GM18499 (cell line): ENCODE data around the gene TIMM13.
A peak's percentile ranks its signal among the peaks of the same experiment; 100 is the strongest.
"Not testable (repeated sequence)": the region's sequence is repeated elsewhere in the genome, so short reads cannot be mapped to it uniquely, and the experiment has no call there.

ENCODE experiments used
- ATAC-seq: cut with Tn5 transposase; IDR thresholded peaks from one replicate; pipeline ENCODE4 v1.9.1; 2021; ENCODE audit warnings: moderate number of reproducible peaks; ENCODE audit not compliant: insufficient read depth, unreplicated experiment

Gene TIMM13

GRCh38 chr19:2427429-2428320 is at the start of gene TIMM13:
TIMM13 (minus strand) TSS chr19:2427586; CDS start chr19:2427533, 53 bp downstream.
- ATAC-seq, result peak; percentile 59

GRCh38 chr19:2476451-2477140 is 49.2 kb upstream of the TIMM13 start:
- no peak for ATAC-seq

DNA sequence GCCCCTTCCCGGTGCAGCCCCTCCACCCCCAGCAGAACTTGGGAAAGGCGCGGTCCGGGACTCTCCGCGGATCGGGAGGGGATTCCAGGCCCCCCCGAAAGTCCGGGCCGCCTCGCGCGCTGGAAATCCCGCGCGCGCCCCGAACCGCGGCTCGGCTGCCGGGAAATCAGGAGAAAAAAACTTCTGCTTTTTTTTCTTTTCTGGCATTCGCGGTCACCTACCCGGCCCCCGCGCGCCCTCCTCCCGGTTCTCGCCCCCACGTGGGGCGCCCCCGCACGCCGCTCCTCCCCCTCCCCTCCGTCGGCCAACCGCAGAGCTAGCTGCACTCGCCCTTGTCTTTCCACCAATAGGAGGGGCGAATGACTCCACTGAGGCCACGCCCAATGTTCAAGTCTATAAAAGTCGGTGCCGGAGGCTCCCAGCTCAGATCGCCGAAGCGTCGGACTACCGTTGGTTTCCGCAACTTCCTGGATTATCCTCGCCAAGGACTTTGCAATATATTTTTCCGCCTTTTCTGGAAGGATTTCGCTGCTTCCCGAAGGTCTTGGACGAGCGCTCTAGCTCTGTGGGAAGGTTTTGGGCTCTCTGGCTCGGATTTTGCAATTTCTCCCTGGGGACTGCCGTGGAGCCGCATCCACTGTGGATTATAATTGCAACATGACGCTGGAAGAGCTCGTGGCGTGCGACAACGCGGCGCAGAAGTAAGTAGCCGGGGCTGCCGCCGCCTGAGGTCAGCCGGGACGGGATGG is 48.5 kb upstream of the TIMM13 start, which contains the start of gene GADD45B:
GADD45B (plus strand) TSS at position 426 of the 749 bp plus-strand sequence; CDS start at position 658, 232 bp downstream.
- ATAC-seq, result peak; percentile 41

DNA sequence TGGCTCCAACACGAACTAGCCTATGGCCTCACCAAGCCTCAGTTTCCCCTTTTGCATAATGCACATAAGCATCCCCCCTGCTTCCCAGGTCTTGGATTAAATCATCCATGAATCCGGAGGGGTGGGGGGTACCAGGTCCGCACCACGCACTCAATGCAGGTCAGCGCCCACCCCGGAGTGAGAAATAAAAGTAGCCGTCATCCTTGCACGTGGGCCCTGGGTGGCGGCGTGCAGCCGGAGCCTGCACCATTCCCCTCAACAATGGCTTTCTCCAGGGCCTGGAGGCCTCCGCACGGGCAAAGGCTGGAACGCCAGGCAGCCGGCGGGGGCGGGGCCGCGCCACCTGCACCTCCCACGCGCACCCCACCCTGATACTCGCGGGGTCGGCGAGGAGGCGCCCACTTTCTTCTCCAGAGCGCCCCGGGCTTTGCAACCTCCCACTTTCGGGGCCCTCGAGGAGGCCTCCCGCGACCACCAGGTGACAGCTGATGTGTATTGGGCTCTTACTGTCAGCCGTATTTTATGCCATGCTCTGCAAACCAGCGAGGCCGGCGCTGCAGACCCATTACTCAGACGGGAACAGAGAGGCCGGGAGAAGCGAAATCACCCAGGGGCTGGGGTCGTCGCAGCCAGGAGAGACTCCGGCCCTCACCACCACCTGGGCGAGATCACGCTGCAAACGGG is 47.8 kb upstream of the TIMM13 start:
- no peak for ATAC-seq

DNA sequence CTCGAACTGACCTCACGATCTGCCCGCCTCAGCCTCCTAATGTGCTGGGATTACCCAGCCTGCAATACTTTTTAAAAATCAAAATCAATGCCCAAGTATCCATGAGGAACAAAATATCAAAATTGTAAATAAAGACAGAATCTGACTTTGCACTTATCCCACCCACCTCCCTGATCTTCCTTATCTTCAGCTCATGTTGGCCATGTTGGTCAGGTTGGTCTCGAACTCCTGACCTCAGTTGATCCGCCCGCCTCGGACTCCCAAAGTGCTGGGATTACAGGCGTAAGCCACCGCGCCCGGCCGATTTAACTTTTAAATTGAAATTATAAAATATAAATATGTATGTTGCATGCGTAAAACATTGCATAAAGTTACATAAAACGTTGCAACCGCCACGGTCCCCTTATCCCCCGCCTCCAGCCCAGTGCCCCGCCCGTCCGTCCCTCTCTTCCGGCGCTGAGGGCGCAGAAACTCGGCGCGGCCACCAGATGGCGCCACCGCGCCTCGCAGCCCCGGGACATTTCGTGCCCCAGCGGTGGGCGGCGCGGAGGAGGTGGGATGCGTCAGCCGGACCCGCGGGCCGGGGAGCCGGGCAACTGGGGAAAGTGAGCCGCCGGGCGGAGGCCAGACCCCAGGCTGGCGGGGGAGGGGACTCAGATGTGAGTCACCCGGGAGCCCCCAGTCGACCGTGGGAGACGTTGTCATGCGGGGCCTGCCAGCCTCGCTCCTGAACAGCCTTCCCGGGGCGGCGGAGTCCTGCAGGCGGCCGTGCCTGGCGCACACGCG is 47.0 kb upstream of the TIMM13 start:
- ATAC-seq, result no peak

DNA sequence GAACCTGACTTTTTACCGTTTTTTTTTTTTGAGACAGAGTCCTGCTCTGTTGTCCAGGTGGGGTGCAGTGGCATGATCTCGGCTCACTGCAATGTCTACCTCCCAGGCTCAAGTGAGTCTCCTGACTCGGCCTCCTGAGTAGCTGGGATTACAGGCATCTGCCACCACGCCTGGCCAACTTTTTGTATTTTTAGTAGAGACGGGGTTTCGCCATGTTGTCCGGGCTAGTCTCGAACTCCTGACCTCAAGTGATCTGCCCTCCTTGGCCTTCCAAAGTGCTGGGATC is 42.5 kb upstream of the TIMM13 start:
- not testable (repeated sequence) for ATAC-seq

DNA sequence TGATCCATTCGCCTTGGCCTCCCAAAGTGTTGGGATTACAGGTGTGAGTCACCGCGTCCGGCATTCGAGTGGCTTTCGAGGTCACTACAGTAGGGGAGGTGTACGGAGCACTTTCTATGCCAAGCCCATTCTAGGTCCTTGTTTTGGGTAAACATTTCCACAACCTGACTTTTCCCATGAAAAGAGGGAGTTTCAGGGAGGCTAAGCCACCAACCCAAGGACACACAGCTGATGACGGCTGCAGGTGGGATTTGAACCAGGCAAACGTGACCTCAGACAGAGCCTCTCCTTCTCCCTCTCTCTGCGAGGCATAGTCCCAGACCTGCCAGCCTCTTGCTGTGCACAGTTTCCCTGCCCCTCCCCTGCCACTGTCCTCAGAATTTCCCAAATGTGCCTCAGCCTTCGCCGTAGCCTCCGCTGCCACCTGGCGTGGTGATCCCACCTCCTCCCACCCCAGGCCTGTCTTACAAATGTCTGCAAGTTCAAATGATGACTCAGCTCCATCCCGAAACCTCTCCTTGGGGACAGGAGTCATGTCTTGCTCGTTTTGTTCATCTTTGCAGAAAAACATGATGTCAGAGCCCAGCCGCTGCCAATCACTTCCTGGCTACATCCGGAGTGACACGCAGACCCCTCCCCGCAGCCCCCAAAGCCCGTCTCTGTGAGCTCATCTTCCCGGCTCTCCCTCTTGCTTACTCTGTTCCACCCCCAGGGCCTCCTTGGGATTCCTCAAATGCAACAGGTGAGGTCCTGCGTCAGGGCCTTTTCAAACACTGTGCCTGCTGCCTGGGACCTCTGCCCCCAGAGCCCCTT is 41.9 kb upstream of the TIMM13 start:
- ATAC-seq, result no peak

- no peak for ATAC-seq
These were observed 41.2 kb upstream of the TIMM13 start for GRCh38 chr19:2468596-2468995.

DNA sequence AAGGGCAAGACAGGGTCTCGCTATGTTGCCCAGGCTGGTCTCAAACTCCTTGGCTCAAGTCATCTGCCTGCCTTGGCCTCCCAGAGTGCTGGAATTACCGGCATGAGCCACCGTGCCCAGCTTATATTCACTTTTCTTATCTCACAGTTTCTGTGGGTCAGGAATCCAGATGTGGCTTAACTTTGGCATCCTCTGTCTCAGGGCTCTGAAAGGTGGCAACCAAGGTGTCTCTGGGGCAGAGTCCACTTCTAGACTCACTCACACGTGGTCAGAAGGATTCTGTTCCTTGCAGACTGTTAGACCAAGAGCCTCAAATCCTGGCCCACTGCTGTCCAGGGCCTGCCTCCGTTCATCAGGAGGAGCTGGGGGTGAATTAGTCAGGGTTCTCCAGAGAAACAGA is 37.0 kb upstream of the TIMM13 start:
- no peak for ATAC-seq

GRCh38 chr19:2463694-2464093 is 36.3 kb upstream of the TIMM13 start:
- ATAC-seq, result not testable (repeated sequence)

DNA sequence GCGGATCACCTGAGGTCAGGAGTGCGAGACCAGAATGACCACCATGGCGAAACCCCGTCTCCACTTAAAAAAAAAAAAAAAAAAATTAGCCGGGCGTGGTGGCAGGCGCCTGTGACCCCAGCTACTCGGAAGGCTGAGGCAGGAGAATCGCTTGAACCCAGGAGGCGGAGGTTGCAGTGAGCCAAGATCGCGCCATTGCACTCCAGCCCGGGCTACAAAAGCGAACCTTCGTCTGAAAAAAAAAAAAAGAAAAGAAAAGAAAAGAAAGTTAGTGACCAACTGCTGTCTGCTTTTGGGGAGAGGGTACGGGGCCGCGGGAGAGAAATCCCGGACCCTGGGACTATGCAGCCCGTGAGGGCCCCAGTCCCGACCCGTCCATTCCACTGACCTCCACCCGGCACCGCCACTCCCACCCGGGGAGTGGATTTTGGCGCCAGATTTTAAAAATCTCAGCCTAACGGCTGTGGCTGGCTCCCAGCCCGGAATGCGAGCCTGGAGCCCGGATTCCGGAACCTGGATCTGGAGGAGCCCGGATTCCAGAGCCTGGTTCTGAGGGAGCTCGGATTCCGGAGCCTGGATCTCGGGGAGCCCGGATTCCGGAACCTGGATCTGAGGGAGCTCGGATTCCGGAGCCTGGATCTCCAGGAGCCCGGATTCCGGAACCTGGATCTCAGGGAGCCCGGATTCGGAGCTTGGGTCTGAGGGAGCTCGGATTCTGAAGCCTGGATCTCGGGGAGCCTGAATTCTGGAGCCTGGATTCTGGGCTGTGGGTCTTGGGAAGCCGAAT is 35.4 kb upstream of the TIMM13 start:
- ATAC-seq, result no peak

DNA sequence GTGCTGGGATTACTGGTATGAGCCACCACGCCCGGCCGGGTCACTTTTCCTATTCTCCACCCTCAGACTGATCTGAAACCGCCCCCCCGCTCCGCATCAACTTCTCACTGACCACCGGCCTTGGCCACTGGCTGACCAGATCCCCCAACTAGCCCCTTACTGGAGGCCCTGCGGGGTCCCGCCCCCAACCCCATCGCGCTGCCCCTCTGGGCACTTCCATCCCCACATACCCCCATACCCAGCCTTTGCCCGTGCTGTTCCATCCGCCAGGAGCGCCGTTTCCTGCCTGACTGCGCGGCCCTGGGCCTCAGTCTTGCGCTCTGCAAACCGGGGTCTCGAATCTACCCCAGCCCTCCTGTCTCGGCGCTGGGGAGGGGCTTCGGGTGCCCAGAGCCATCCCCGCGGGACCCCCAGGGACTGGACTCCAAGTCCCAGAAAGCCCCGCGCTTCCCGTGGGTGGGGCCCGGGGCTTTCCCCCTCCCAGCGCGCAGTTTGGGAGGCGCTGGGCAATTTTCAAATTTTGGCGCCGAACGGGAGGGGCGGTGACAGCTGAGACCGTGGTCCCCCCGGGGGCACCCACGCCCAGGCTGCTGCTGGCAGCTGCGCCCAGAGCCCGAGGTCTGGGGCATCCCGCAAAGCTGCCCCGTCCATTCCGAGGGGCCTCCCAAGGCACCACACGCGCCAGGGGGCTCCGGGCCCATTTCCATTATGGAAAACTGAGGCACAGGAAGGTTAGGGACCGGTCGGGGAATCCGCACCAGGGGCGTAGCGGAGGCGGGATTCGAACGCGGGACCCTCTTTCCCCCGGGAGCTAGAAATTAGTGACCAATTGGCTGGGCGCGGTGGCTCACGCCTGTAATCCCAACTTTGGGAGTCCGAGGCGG is 34.6 kb upstream of the TIMM13 start:
- no peak for ATAC-seq

GRCh38 chr19:2460245-2460644 is 32.9 kb upstream of the TIMM13 start:
- no peak for ATAC-seq

DNA sequence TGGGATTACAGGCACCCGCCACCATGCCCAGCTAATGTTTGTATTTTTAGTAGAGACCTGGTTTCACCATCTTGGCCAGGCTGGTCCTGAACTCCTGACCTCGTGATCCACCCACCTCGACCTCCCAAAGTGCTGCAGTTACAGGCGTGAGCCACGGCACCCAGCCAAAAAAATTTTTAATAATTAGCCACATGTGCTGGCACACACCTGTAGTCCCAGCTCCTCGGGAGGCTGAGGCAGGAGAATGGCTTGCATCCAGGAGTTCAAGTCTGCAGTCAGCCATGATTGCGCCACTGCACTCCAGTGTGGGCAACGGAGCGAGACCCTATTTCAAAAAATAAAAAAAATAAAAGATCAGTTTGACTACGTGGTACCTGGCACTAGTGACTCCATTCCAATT is 31.4 kb upstream of the TIMM13 start:
- ATAC-seq, result not testable (repeated sequence)

DNA sequence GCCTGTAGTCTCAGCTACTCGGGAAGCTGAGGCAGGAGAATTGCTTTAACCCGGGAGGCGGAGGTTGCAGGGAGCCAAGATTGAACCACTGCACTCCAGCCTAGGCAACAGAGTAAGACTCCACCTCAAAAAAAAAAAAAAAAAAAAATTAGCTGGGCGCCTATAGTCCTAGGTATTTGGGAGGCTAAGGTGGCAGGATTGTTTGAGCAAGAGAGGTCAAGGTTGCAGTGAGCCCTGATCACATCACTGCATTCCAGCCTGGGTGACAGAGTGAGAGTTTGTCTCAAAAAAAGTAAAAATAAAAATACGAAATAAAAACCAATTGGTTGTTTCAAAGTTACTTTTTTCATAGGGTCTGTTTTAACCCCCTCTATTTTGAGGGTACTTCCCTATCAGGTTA is 30.7 kb upstream of the TIMM13 start:
- ATAC-seq, result no peak

DNA sequence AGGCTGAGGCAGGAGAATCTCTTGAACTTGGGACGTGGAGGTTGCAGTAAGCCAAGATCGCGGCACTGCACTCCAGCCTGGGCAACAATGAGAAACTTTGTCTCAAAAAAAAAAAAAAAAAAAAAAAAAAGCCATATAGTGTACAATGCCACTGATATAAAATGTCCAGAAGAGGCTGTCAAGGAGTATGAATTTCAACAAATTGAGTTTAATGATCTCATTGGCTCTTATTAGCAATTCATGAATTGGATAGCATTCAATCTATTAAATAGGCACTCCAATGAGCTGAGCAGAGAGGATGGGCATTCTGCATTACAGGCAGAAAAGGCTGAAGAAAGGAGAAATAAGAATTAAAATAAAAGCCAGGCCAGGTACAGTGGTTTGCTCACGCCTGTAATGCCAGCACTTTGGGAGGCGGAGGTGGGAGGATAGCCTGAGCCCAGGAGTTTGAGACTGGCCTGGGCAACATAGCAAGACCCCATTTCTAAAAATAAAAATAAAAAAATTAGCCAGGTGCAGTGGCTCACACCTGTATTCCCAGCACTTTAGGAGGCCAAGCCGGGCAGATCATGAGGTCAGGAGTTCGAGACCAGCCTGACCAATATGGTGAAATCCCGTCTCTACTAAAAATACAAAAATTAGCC is 30.1 kb upstream of the TIMM13 start:
- no peak for ATAC-seq
